NCI-H446 (cell line): ENCODE results near the gene CASQ2.

Source experiments
- DNase-seq, 2 experiments: peaks; one replicate each; lab custom pipeline; 2025; lab: John Stamatoyannopoulos, UW

CASQ2 gene

GRCh38 chr1:115728341-115728740, 40.2 kb downstream of the CASQ2 start:
- DNase-seq, result no peak

DNA sequence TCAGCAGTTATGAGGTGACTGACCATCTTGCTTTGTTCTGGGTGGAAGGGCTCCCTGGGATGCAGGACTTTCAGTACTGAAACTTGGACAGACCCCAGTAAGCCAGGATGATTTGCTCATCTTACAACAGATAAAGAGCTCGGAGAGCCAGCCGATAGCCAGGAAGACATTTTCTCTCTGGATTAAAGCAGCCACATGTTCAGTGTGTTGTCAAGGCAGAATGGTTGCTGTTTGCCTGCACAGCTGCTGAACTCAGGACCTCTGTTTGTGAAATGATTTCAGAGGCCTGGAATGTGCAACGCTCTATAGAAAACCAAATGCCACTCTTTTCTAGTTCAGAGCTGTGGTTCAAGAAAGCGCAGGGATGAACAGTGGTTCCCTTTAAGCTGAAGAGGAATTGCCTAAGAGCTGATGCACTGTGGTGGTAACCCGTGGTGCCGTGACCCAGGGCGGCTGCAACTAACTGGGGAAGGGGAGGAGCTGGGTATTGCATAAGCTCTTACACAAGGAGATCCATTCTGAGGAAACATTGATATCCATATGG, 40.7 kb downstream of the CASQ2 start:
- no peak for DNase-seq

DNA sequence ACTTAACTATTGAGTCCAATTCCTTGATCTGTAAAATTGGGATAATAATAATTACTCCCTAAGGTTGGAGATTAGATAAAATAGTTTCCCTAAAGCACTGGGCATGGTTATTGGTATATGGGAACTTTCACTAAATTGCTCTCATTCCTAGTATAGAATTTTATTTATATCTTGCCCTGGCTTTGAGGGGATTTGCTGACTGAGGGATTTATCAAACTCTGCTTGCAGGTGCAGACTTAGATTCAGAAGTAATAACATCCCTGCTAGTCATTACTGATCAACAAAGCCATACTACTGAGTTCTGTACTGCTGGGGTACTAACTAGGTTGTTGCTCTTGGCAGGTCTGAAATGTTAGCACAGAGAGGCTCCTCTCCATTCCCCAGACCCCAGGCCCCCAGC, 41.9 kb downstream of the CASQ2 start:
- no peak for DNase-seq

DNA sequence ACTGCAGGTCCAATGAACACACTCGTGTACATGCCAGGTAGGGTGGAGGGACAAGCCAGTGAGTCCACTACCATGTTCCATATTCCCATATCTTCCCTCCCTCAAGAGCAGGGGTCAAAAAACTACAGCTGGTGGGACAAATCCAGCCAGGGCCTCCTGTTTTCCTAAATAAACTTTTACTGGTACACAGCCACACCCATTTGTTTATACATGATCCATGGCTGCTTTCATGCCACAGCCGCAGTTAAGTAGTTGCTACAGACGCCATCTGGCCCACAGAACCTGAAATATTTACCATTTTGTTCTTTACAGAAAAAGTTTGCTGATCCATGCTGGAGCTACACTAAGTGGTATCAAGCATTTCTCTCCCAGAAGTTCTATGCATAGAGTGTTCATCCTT, 42.4 kb downstream of the CASQ2 start:
- DNase-seq, result no peak

GRCh38 chr1:115725600-115725999, 42.9 kb downstream of the CASQ2 start:
- DNase-seq, result no peak

DNA sequence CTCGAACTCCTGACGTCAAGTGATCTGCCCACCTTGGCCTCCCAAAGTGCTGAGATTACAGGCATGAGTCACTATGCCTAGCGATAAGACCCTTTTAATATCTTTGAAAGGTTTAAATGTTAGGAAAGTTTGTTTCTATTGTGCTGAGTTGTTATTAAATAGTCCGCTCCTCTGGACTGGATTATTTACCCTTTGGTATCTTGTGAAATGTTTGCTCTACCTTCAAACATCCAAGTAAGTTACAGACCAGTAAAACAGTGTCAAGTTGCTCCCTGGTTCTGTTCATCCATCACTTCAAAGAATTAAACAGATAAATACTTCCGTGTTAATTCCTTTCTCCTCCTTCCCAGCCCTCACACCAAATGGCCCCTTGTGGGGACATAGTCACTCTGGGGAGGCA, 44.8 kb downstream of the CASQ2 start:
- DNase-seq, result no peak

DNA sequence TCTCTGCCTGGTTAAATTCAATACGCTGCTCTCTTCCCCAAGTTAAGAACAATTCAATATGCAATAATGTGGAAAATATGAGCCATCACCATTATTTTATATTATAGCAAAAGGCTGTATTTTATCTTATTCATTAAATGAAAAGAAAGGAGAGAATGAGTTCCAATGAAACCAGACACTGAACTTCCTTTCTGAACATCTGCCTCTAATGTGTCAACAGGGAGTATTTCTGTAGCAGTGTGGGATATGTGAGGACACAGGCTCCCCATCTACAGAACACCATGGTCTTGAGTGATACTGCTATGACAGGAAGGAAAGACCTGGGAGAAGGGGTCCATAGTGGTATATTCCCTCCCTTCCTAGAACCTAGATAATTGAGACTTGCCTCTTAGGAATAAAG, 46.3 kb downstream of the CASQ2 start:
- no peak for DNase-seq

DNA sequence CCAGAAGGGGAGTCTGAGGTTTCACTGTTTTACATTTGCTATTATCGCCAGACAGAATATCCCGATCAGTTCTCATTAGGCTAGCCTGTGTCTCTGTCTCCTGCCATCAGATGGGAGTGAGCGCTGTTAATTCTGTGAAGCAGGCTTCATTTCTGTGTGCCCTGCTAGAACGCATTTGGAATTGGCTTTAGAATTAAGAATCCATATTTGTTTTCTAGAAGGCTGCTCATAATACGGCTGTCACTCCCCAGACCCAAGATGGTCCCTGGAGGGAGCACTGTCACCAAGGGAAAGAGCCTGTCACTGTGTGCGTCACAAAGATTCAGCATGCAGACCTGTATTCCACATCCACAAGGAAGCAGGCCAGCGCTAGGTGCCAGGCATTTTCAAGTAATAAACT, 49.2 kb downstream of the CASQ2 start:
- DNase-seq, result no peak

DNA sequence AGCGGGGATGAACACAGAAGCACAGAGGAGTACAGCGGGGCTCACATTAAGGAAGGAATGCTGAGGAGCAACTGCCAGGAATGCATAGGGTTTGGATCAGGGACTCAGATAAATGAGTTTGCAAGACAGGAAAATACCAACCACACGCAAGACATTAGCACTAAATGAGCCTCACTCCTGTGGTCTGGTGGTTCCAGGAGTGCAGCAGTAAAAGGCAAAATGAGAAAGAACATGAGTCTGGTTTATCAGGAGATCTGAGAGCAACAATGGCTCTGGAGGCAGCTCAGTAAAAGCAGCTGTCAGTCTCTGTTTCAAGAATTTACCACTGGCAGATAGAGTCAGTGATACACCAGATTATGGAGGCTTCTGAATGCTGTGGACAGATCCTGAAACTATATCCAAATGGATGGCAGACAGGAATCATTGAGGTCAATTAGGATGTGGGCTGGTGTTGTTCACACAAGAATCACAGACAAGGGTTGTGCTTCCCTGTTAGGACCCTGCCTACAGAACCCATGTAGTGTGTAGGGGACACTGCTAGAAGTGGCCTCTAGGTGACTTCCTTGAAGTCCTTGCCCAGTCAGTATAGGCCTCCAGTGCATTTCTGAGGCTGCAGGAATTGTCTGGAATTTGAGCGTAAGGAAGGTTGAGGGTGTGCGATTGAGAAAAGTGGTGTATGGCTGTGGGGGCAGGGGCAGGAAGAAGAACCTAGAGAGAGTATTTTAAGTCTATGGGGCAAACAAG, 50.3 kb downstream of the CASQ2 start:
- no peak for DNase-seq

- peak; percentile 5 to 7 for DNase-seq
These were observed 51.0 kb downstream of the CASQ2 start for GRCh38 chr1:115717541-115717940.

- no peak for DNase-seq
These were observed 53.9 kb downstream of the CASQ2 start for GRCh38 chr1:115714572-115715141.

DNA sequence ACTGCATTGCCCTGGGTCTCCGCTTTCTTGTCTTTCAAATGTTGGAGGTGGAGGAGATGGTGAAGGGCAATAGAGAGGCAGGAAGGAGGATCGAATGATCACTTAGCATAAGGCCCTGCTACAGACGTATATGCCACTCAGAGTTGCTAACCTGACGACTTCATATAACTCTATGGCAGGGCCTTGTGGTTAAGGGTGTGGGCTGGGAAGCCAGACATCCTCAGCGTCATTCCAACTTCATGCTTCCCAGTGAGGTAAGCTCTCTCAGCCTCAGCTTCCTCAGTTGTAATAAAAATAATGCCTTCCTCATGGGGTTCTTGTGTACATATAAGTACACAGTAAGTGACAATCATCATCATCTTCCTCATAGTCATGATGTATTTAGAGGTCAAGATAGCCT, 54.6 kb downstream of the CASQ2 start:
- DNase-seq, result no peak

- DNase-seq, result no peak
These were observed 55.5 kb downstream of the CASQ2 start for GRCh38 chr1:115712911-115713609.

DNA sequence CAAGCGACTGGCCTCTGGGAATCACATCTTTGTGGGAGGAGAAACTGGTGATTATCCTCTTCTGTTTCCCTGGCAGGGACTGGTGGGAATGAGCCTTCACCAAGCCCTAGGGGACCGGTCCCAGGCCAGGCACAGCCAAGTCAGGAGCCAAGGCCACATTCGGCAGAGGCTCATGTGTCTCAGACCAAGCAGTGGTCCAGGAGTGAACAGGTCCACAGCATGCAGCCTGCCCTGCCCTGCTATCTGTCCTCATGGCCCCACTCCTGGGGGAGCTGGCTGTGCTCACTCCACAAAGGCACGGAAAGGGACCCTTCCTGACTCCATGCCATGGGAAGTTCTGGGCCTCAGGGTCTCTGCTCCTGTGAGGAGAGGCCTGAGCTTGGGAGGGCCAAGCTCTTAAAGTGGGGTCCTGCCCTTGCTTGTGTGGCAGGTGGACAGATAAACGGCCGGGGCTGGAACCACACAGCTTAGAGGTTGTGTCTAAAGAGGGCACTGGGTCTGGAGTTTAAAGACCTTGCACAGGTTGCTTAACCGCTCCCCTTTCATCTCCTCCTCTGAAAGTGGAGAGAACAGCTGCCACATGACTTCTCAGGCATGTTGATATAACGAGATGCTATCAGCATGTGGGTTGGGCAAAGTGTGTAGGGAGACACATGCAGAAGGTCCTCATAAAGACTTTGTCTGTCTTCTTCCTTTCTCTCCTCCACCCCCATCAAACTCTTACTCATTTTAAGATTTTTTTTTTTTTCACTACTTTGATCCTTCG, 57.5 kb downstream of the CASQ2 start:
- no peak for DNase-seq

DNA sequence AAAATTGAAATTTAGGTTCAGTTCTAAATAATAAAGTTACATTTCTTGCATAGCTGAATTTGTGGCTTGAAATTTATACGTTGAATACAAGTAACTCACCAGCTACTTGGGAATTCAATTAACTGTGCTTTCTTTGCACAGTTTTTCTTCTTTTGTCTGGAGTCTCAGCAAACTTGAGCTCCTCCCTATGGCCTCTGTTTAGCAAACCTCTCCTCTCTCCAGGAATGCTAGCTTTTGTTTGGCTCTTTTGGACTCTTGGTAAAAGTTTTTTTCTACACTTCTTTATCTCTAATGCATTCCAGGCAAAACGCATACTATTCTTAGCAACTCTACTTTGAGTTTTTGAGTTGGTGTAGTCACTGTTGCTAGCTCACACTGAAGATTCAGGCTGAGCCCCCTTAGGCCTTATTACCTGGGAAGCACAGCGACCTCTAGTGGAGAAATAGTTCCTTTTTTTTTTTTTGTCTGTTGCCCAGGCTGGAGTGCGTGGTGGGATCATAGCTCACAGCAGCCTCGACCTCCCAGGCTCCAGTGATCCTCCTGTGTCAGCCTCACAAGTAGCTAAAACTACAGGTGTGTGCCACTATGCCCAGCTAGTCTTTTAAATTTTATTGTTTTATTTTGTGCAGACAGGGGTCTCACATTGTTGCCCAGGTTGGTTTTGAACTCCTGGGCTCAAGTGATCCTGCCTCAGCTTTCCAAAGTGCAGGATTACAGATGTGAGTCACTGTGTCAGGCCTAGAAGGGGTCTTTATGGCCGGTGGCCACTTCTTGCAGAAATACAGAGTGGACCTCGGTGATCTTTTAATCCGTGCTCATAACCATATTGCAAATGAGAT, 61.7 kb downstream of the CASQ2 start:
- DNase-seq, result peak; percentile 1 to 52

DNA sequence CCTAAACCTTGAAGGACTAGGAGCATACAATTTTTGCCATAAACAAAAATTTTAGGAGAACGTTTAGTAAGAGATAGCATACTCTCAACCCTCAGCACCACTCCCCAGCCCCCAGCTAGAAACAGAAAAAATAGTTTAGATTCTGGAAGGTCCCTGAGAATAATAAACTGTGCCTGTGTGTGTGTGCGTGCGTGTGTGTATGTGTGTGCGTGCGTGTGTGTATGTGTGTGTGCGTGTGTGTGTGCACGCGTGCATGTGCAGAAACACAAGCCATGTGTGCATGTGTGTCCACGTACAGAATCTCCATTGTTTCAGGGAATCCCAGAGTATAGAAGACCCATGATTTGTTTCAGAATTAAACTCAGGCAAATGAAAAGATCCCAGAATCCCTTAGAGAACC, 62.6 kb downstream of the CASQ2 start:
- DNase-seq, result no peak

DNA sequence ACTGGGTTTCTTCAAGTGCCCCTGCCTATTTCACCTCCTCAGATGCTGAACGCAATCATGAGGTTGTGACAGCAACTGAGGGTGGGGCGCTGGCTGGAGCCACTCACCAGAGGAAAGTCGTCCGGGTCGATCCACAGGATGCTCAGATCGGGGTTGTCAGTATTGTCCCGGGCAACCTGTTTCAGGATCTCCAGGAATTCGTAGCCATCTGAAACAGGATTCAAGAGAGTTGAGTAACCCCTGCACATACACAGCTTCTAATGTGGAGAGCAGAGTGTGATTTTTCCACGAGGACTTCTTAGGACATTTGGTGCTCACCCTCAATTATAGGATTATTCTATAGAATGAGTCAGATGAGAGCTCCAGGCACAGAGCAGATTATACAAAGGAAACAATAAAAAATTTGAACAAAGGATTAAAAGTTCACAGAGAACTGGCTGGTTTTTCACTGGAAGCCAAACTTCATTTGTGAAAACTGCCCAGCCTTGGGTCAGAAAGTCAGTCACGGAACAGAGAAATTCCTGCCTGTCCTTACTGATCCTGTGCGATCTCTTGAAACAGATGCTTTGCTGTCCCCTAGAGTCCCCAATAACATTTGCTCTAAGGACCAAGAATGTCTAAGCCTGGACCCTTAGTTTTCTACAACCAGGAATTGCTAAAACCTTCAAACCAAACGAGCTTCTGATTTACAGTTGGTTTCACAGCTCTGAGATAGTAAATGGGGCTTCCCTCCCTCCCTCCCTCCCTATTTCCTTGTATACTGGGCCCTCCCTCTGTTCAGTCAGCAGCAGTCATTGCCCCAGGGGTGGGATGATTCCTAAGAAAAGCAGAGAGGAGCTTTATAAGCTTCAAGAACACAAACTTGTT, 63.2 kb downstream of the CASQ2 start:
- DNase-seq, result no peak

GRCh38 chr1:115702959-115703358, 65.6 kb downstream of the CASQ2 start:
- DNase-seq, result no peak

GRCh38 chr1:115701090-115701489, 67.4 kb downstream of the CASQ2 start:
- DNase-seq, result no peak

- no peak for DNase-seq
These were observed 70.9 kb downstream of the CASQ2 start for GRCh38 chr1:115697619-115698018.
